AML-193 (cell line): Measurements from ENCODE around the gene ECT2.
A peak's percentile ranks its signal among the peaks of the same experiment; 100 is the strongest.
"Not testable (repeated sequence)": the region's sequence is repeated elsewhere in the genome, so short reads cannot be mapped to it uniquely, and the experiment has no call there.

Experiments
- DNase-seq, 2 experiments: peaks; one replicate each; lab custom pipeline; 2025; lab: John Stamatoyannopoulos, UW

The ECT2 gene

GRCh38 chr3:172746475-172746874 lies 4.1 kb upstream of the ECT2 start:
- DNase-seq: no peak

DNA sequence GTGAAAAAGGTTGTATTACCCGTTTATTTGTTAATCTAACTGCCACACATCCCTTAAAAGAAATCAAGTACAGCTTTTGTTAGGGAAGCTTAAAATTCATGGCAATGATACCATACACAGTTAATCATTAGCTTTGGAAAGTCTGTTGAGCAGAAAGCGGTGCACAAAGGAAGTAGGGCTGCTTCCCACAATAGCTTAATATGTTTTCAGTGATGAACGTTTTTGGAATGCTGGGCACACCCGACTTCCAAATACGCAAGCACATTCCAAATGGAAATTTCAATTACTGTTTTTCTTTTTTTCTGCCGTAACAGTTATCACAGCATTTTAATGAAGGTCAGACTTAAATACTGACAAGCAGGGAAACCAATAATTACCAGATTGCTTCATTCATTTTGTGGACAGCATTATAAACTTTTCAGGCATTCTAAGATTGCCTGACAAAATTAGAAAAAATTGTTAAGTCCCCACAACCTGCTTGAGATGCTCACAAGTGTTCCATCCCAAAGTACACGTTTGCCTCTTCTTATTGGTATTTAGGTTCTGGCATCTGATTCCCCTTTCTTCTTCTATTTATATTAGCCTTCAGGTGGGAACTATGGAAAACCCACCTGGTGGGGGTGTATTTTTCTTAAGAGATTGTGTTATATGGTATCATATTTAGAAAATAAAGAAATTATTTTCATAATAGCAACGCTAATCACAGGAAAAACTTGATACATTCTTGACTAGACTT lies 1.1 kb upstream of the ECT2 start:
- DNase-seq: no peak

DNA sequence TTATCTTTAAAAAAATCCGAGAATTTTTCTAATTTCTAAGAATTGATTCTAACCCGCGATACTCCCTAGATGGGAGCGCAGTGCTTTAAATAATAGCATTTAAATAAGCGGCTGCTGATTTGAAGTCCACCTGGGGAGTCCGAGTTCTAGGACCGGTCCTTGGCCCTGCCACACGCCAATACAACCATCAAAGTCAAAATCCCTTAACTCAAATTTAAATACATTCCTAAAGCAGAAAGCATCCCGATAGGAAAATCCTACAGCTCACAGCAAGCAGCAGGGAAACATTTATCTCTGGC lies 508 bp upstream of the ECT2 start:
- DNase-seq: no peak

- peak; percentile 92 to 93 for DNase-seq
These were observed 714 bp downstream of the ECT2 start for GRCh38 chr3:172751175-172751704.

- peak; percentile 9 to 22 for DNase-seq
These were observed 2.1 kb downstream of the ECT2 start for GRCh38 chr3:172752651-172753050.

DNA sequence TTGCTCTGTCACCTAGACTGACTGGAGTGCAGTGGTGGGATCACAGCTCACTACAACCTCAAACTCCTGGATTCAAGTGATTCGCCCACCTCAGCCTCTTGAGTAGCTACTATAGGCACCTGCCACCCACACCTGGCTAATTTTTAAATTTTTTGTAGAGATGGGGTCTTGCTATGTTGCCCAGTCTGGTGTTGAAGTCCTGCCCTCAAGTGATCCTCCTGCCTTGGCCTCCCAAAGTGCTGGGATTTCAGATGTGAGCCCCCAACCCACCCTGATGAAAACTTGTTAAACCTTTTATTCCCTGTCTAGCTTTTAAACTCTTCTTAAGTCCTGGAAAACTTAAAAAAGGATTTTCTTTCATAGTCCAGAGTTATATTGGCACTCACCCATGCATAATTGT lies 2.6 kb downstream of the ECT2 start:
- DNase-seq: no peak

- not testable (repeated sequence) for DNase-seq
These were observed 9.9 kb downstream of the ECT2 start for GRCh38 chr3:172760416-172760815.

- DNase-seq: no peak
These were observed 15.7 kb downstream of the ECT2 start for GRCh38 chr3:172766241-172766640.

- DNase-seq: no peak
These were observed 16.3 kb downstream of the ECT2 start for GRCh38 chr3:172766718-172767405.

DNA sequence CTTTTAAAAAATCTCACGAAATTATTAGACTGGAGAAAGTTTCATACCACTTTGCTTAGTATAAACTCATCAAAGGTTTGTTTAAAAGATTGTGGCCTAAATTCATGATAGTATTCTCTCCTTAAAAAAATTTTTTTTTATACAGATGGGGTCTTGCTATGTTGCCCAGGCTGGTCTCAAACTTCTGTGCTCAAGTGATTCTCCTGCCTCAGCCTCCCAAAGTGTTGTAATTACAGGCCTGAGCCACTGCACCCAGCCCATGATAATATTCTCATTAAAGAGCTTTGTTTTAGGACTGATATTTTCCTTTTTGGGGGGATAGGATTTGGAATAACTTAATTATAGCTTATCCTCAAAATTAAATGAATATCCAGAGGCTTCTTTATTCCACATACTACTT lies 19.9 kb downstream of the ECT2 start:
- DNase-seq: no peak

DNA sequence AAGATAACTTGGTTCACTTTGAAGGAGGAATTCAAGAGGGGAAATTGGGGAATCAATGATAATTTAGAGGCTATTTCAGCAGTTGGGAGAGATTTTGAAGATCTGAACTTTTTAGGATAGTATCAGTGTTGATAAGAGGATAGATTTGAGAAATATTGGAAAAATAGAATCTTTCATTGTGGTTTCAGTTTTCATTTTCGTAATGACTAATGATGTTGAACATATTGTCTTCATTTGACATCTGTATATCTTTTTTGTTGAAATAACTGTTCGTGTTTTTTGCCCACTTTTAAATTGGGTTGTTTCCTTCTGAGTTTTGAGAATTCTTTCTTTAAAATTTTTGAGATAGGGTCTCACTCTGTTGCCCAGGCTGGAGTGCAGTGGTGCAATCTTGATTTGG lies 21.1 kb downstream of the ECT2 start:
- no peak for DNase-seq

GRCh38 chr3:172776049-172776717 lies 25.7 kb downstream of the ECT2 start:
- DNase-seq: no peak

DNA sequence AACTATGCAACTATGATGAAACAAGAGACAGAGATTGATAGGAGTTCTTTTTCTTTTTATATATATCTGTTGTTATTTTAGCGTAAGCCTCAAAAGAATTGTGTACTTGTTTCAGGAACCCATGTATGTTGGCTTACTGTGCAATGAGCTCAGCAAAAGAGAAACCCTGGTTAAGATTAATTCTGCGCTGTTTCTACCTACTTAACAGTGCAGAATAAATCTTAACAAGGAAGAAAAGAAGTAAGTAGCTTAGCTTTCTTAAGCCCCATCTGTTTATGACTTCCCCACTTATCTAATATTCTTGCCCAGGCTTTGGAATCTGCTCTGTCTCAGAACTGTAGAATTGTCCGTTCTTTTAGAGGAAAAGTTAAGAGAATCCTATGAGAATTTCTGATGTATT lies 27.4 kb downstream of the ECT2 start:
- no peak for DNase-seq

DNA sequence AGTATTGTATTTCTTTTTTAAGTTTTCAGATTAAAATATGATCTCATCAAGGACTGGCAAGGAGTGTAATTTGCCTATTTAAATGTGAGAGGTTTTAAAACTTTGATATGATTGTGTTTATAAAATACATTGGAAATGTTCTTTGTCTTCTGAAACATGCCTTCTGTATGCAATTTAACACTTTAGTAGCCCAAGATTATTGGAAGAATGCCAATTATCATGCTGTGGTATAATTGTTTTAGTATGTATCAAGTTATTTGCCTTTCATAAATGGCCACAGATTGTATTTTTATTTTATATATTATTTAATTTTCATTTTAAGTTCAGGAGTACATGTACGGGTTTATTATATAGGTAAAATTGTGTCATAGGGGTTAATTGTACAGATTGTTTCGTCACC lies 31.7 kb downstream of the ECT2 start:
- no peak for DNase-seq

- no peak for DNase-seq
These were observed 35.5 kb downstream of the ECT2 start for GRCh38 chr3:172786036-172786435.

- DNase-seq: no peak
These were observed 36.5 kb downstream of the ECT2 start for GRCh38 chr3:172787019-172787418.

- no peak for DNase-seq
These were observed 37.2 kb downstream of the ECT2 start for GRCh38 chr3:172787746-172788145.

- no peak for DNase-seq
These were observed 48.7 kb downstream of the ECT2 start for GRCh38 chr3:172799246-172799645.

GRCh38 chr3:172800156-172800555 lies 49.6 kb downstream of the ECT2 start:
- no peak for DNase-seq

DNA sequence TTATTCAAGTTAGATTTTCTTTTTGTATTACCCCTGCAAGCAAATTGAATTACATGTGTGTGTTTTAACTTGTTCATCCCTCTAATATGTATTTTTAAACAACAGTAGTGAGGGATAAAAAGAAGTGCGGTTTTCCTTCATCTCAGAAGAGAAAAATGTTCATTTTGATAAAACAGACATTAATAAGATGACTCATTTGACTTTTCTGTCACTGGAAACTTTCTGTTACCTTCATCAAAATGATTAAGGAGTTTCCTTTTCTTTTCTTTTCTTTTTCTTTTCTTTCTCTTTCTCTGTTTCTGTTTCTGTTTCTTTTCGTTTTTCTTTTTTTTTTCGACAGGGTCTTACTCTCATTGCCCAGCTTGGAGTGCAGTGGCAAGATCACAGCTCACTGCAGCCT lies 53.0 kb downstream of the ECT2 start:
- DNase-seq: no peak

GRCh38 chr3:172804323-172804722 lies 53.8 kb downstream of the ECT2 start:
- no peak for DNase-seq

DNA sequence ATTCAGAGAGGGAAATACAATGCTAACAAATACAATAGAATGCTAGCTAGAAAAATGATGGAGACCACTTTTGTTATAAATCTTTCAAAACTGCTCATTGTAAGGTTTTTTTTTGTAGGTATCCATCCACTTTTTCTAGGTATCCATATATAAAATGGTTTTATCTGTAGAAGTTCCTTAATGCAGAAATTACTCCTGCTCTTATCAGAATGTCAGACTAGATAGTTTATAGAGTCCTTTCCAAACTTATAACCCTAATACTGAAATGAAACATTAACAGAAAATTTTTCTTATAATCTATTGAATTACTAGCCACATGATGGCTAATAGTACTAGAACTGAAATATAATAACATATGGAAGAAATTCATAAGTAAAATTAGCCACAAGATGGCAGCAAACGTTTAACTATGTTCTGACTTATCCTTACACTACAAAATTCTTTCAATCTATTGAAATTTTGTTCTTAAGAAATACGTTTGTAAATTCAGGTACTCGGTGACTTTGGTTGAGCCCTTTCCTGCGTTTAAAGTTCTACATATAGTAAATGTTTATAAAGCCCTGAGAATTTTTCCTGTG lies 58.5 kb downstream of the ECT2 start:
- peak; percentile 57 to 77 for DNase-seq

GRCh38 chr3:172811099-172811498 lies 60.6 kb downstream of the ECT2 start:
- DNase-seq: no peak
